ENCODE results near the gene EFNA4.

EFNA4 gene

GRCh38 chr1:155052439-155053395 is 10.8 kb upstream of the EFNA4 start:
- TF ChIP-seq, protein P1, sequence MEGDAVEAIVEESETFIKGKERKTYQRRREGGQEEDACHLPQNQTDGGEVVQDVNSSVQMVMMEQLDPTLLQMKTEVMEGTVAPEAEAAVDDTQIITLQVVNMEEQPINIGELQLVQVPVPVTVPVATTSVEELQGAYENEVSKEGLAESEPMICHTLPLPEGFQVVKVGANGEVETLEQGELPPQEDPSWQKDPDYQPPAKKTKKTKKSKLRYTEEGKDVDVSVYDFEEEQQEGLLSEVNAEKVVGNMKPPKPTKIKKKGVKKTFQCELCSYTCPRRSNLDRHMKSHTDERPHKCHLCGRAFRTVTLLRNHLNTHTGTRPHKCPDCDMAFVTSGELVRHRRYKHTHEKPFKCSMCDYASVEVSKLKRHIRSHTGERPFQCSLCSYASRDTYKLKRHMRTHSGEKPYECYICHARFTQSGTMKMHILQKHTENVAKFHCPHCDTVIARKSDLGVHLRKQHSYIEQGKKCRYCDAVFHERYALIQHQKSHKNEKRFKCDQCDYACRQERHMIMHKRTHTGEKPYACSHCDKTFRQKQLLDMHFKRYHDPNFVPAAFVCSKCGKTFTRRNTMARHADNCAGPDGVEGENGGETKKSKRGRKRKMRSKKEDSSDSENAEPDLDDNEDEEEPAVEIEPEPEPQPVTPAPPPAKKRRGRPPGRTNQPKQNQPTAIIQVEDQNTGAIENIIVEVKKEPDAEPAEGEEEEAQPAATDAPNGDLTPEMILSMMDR (IDR thresholded peaks at IDR 0.05; ENCODE audit: extremely low read depth, missing control alignments): peak; percentile 42
- DNase-seq (ENCODE audit: low spot score): peak; percentile 64

GRCh38 chr1:155053531-155054105 is 9.9 kb upstream of the EFNA4 start:
- TF ChIP-seq, protein P1 (IDR thresholded peaks at IDR 0.05; ENCODE audit: extremely low read depth, missing control alignments): no peak
- no peak for DNase-seq (ENCODE audit: low spot score)

GRCh38 chr1:155057104-155057503 is 6.4 kb upstream of the EFNA4 start:
- no peak for DNase-seq (ENCODE audit: low spot score)
- TF ChIP-seq, protein P1 (IDR thresholded peaks at IDR 0.05; ENCODE audit: extremely low read depth, missing control alignments): no peak

DNA sequence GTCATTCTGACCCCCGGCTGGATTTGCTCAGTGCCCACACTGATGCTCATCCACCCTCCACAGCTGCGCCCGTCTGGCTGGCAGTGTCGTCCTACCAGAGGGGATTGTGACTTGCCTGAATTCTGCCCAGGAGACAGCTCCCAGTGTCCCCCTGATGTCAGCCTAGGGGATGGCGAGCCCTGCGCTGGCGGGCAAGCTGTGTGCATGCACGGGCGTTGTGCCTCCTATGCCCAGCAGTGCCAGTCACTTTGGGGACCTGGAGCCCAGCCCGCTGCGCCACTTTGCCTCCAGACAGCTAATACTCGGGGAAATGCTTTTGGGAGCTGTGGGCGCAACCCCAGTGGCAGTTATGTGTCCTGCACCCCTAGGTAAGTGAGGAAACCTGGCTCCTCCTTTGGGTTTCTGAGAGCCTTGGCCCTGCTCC is 5.7 kb upstream of the EFNA4 start:
- DNase-seq (ENCODE audit: low spot score): no peak
- TF ChIP-seq, protein P1 (IDR thresholded peaks at IDR 0.05; ENCODE audit: extremely low read depth, missing control alignments): no peak

GRCh38 chr1:155060736-155061135 is 2.8 kb upstream of the EFNA4 start:
- TF ChIP-seq, protein P1 (IDR thresholded peaks at IDR 0.05; ENCODE audit: extremely low read depth, missing control alignments): no peak
- no peak for DNase-seq (ENCODE audit: low spot score)

DNA sequence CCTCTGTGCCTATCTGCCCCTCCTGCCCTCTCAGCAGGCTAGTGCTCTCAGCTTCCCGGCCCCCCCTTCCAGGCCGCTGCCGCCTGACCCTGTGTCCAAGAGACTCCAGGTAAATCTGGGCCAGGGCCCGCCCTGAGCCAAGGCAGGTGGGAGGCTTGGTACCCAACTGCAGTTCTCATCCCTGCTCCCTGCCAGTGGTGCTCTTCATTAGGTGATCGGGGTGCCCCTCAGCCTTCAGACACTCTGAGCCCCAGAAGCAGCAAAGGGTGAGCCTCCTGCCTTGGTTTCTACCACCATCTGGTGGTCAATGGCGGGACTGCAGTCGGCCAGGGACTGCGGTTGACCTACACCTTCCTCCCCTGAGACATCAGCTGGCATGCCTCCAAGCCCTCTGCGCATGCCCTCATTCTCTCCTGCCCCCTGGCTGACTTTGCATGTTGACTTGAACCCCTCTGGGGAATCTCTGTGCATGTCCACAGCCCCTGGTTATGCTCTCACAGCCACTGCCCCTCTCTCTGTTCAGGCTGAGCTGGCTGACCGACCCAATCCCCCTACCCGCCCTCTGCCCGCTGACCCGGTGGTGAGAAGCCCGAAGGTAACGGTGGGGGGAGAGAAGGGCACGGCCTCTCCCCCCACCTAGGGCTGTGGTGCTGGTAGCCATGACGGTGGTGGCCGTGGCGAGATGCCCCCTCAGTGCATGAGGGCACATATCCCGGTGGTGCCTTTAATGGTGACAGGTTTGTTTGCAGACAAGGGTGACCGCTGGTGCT is 2.0 kb upstream of the EFNA4 start:
- TF ChIP-seq, protein P1 (IDR thresholded peaks at IDR 0.05; ENCODE audit: extremely low read depth, missing control alignments): peak; percentile 99
- peak; percentile 92 for DNase-seq (ENCODE audit: low spot score)
